HepG2 (cell line): ENCODE measurements around the gene TMEM225B. TPM values are rescaled to one million over a fixed set of nuclear protein-coding genes. Genes with fewer than 3 reads are reported as not detected.
A peak's percentile ranks its signal among the peaks of the same experiment; 100 is the strongest.

Source experiments
- AHDC1 ChIP-seq: sonication (generic); formaldehyde crosslinking; IDR thresholded peaks from 2 replicates; pipeline ENCODE4 v1.5.1; 2020; ENCODE audit warnings: mild to moderate bottlenecking, missing genetic modification reagents, borderline replicate concordance
- HCFC1 ChIP-seq: fragments of 150-350 bp; IDR thresholded peaks from 2 replicates; pipeline ENCODE4 v1.6.1; 2014; ENCODE audit warnings: low read depth, low read length
- KLF16 ChIP-seq, 2 experiments: sonication (generic) in 1 of 2; formaldehyde crosslinking in 1 of 2; IDR thresholded peaks; 2 replicates each; pipeline versions ENCODE4 v1.6.1 to v1.8.0; 2016 to 2023; ENCODE audit warnings: missing genetic modification reagents in 2 of 2, missing compliant biosample characterization in 1 of 2
- NFE2L2 ChIP-seq: fragments of 150-350 bp; IDR thresholded peaks from 2 replicates; pipeline ENCODE4 v1.6.1; 2014; ENCODE audit warnings: low read length
- PITX1 ChIP-seq: sonication (generic); formaldehyde crosslinking; IDR thresholded peaks from 2 replicates; pipeline ENCODE4 v1.5.1; 2020; ENCODE audit warnings: mild to moderate bottlenecking, missing genetic modification reagents
- SIN3B ChIP-seq: fragments of 150-350 bp; IDR thresholded peaks from 2 replicates; pipeline ENCODE4 v1.6.1; 2014; ENCODE audit warnings: low read length
- SPEN ChIP-seq: sonication (generic); formaldehyde crosslinking; IDR thresholded peaks from 2 replicates; pipeline ENCODE4 v1.5.1; 2020; ENCODE audit warnings: low read depth, mild to moderate bottlenecking, missing genetic modification reagents
- THAP9 ChIP-seq: sonication (generic); formaldehyde crosslinking; IDR thresholded peaks from 2 replicates; pipeline ENCODE4; 2020; ENCODE audit warnings: missing genetic modification reagents, mild to moderate bottlenecking, borderline replicate concordance
- ZBTB26 ChIP-seq: IDR thresholded peaks from 2 replicates; pipeline ENCODE4 v1.6.1; 2016; ENCODE audit warnings: missing compliant biosample characterization, missing genetic modification reagents, borderline replicate concordance
- ZNF710 ChIP-seq: sonication (generic); formaldehyde crosslinking; IDR thresholded peaks from 2 replicates; pipeline ENCODE4 v1.5.0; 2020; ENCODE audit warnings: mild to moderate bottlenecking, missing genetic modification reagents, borderline replicate concordance
- polyA plus RNA-seq, 8 experiments: library from polyadenylated mRNA; depleted of rRNA in 3 of 8; stranded (reverse) in 7 of 8; unstranded in 1 of 8; fragments of >200 nt; fragmentation: Illumina TruSeq in 4 of 8; extraction: Trizol in 4 of 8; gene quantifications; 2 replicates each; pipeline versions ENCODE4 v1.2.1 to v1.2.3, GENCODE V29; 2011 to 2016; ENCODE audit warnings: low read depth in 4 of 8, missing spikeins in 1 of 8, mixed read lengths in 1 of 8; ENCODE audit not compliant: insufficient read depth in 1 of 8
- total RNA-seq, 5 experiments: library from RNA; depleted of rRNA; stranded (reverse); fragments of >200 nt; fragmentation: Illumina TruSeq; extraction: Trizol; gene quantifications; 2 replicates each; pipeline ENCODE4 v1.2.3, GENCODE V29; 2016; ENCODE audit warnings: low read depth in 1 of 5
- TF ChIP-seq, protein P1 (sequence below): sonication (generic); formaldehyde crosslinking; IDR thresholded peaks from 2 replicates; pipeline ENCODE4 v1.9.0; 2021; ENCODE audit warnings: missing genetic modification reagents, borderline replicate concordance

The TMEM225B gene
- total and polyA plus RNA-seq, 2 of the 13 experiments (the other 11 are each of a cell fraction or from before 2014, with no cell fraction given): 0.78 to 0.95 TPM

DNA sequence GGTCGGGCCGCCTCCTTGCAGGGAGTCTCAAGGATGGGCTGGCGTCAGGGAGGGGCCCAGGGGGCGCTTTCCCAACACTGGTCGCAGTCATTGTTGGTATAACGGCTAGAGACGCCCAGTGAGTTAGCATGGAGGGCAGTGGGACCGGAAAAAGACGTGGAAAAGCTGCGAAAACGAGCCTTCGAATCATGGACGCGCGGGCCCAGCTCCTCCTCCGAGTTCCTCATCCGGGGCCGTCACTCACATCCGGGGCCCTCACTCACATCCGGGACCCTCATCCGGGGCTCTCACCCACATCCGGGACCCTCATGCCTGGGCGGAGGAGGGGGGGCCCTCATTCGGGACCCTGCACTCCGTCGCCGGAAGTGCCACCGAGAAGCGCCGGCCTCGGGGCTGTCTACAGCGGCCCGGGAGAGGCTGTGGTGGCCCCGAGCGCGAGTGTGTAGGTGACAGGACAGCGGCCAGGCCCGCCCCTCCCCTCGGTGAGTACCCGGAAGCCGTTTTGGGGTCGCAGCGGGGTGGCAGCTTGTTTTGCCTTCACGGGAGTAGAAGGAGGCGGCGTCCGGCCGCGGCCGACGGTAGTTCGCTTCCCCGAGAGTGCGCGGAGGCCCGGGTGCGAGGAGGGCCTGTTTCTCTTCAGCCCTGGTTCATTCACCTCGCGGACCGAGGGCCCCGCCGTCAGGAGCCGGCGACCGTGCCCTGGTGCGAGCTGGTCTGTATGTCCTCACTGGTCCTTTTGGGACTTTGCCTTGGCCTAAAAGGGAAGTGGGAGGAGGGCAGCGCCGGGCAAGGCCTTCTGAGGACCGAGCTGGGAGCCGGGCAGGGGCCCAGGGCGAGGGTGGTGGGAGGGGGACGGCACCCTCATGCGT lies 39.5 kb upstream of the TMEM225B start, which contains the start of gene ZNF655 (continued):
- TF ChIP-seq AHDC1 (CRISPR knock-in tag) (peak; percentile 56; the same call in 1 of the 2 replicates), ZNF710 (CRISPR knock-in tag) (0 out of 2 replicates have a peak, but pooled peaks have one; percentile 20), SPEN (CRISPR knock-in tag) (peak; percentile 99; the same call in 1 of the 2 replicates), NFE2L2 (no peak), PITX1 (CRISPR knock-in tag) (peak; percentile 47), SIN3B (no peak), KLF16 (CRISPR knock-in tag; IDR thresholded peaks at IDR 0.05) (peak in 1 of 2 experiments; percentile 65; a peak in 1 of 4 replicates), THAP9 (CRISPR knock-in tag) (peak; percentile 82), ZBTB26 (CRISPR knock-in tag) (peak; percentile 60; the same call in 1 of the 2 replicates), HCFC1 (peak; percentile 51)
- TF ChIP-seq, protein P1, sequence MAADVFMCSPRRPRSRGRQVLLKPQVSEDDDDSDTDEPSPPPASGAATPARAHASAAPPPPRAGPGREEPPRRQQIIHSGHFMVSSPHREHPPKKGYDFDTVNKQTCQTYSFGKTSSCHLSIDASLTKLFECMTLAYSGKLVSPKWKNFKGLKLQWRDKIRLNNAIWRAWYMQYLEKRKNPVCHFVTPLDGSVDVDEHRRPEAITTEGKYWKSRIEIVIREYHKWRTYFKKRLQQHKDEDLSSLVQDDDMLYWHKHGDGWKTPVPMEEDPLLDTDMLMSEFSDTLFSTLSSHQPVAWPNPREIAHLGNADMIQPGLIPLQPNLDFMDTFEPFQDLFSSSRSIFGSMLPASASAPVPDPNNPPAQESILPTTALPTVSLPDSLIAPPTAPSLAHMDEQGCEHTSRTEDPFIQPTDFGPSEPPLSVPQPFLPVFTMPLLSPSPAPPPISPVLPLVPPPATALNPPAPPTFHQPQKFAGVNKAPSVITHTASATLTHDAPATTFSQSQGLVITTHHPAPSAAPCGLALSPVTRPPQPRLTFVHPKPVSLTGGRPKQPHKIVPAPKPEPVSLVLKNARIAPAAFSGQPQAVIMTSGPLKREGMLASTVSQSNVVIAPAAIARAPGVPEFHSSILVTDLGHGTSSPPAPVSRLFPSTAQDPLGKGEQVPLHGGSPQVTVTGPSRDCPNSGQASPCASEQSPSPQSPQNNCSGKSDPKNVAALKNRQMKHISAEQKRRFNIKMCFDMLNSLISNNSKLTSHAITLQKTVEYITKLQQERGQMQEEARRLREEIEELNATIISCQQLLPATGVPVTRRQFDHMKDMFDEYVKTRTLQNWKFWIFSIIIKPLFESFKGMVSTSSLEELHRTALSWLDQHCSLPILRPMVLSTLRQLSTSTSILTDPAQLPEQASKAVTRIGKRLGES: no peak
